ES-I3 (cell line): Measurements from ENCODE around the gene AUNIP.

Experiments
- H3K36me3 ChIP-seq: 2 replicates; pipeline ENCODE4 v1.6.1; 2013; ENCODE audit warnings: mild to moderate bottlenecking, low read length, control low read depth, moderate library complexity; ENCODE audit not compliant: insufficient read depth
- H3K4me1 ChIP-seq: 2 replicates; pipeline ENCODE4 v1.6.1; 2013; ENCODE audit warnings: mild to moderate bottlenecking, control low read depth, low read length; ENCODE audit not compliant: insufficient read depth
- H3K9ac ChIP-seq: 2 replicates; pipeline ENCODE4 v1.6.1; 2013; ENCODE audit warnings: low read depth, mild to moderate bottlenecking, low read length, moderate library complexity
- H3K9me3 ChIP-seq: 2 replicates; pipeline ENCODE4 v1.6.1; 2013; ENCODE audit warnings: mild to moderate bottlenecking, low read length, moderate library complexity; ENCODE audit not compliant: control insufficient read depth, insufficient read depth

Gene AUNIP

DNA sequence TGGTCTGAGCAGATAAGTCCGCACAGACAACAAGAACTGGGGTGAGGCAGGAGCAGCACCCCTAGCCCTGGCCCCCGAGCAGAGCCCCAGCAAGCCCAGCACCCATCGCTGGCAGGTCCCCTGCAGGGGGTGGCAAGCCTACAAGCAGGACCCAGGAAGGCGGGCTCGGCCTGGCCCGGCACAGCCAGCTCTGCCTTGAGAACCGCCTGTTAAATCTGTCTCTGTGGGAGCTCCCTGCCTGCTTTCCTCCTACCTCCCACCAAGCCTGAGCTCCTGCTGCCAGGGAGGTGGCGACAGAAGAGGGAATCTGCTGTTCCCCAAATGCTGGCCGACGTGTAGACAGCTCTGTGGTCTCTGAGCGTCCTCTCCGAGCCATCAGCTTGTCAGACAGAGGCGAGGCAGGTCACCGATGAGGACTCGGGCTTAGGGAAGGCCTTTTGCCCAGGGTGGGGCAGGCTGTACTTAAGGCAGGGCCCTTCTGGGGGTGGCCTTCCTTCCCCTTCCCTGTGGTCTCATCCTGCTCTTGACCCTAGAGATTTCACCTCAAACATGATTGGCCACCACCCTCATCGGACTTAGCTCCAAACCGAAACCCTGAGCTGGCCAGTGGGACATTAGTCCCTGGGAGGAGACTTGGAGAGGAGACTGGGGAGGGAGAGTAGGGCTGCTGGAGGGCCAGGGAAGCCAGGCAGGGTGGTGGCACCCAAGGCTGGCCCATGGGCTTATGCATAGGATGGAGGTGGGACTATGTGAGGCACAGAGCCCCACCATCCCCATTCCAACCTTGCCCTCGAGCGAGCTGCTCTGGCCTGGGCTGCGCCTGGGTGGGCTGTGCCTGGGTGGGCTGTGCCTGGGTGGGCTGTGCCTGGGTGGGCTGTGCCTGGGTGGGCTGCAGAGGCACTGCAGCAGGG lies 51.5 kb downstream of the AUNIP start:
- H3K4me1 ChIP-seq = peaks cover 4% of the 10 kb centered on the region; the same call in 1 of the 2 replicates
- no peak overlapping the region for H3K9ac ChIP-seq
- H3K9me3 ChIP-seq = no peaks in the 10 kb centered on the region
- peaks cover 11% of the 10 kb centered on the region; the same call in 1 of the 2 replicates for H3K36me3 ChIP-seq

DNA sequence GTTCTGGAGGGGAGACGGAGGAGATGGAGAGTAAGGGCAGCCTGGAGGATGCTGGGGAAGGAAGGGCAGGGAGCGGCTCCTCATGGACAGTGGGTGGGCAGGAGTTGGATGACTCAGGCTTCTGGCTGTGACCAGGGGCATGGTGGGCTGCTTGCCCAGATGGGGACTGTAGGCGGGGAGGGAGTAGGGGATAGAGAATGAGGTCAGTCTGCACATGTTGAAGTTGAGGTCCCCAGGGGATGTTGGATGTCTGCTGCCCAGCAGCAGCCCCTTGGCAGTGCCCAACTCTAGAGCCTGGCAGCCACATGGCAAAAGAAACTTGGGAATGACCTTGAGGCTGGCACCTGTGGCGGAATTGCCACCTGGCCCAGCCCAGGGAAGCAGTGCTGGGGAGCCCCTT lies 52.8 kb downstream of the AUNIP start:
- Histone ChIP-seq H3K4me1 (peaks cover 6% of the 10 kb centered on the region; the same call in 1 of the 2 replicates), H3K9me3 (no peaks in the 10 kb centered on the region), H3K36me3 (peaks cover 11% of the 10 kb centered on the region)

DNA sequence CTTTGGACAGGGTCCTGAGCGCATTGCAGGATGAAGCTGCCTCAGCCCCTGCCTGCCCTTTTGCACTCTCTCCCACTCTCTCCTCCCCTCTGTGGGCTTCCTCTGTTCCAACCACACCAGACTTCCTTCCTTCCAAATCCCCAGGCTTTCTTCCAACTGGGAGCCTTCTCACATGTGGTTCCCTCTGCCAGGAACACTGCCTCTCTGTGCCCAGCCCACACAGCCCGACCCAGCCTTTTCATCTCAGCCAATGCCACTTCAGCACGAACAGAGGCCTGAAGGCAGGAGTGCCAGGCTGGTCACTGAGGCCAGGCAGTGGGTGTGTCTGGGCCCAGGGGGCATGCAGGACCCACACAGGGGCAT lies 53.4 kb downstream of the AUNIP start:
- no peaks in the 10 kb centered on the region for H3K9me3 ChIP-seq
- peaks cover 11% of the 10 kb centered on the region for H3K36me3 ChIP-seq
- H3K9ac ChIP-seq = no peak overlapping the region
- H3K4me1 ChIP-seq = peaks cover 6% of the 10 kb centered on the region; the same call in 1 of the 2 replicates

More for the DNA sequence above, 52.8 kb downstream of the AUNIP start:
- H3K9ac ChIP-seq = no peak overlapping the region

DNA sequence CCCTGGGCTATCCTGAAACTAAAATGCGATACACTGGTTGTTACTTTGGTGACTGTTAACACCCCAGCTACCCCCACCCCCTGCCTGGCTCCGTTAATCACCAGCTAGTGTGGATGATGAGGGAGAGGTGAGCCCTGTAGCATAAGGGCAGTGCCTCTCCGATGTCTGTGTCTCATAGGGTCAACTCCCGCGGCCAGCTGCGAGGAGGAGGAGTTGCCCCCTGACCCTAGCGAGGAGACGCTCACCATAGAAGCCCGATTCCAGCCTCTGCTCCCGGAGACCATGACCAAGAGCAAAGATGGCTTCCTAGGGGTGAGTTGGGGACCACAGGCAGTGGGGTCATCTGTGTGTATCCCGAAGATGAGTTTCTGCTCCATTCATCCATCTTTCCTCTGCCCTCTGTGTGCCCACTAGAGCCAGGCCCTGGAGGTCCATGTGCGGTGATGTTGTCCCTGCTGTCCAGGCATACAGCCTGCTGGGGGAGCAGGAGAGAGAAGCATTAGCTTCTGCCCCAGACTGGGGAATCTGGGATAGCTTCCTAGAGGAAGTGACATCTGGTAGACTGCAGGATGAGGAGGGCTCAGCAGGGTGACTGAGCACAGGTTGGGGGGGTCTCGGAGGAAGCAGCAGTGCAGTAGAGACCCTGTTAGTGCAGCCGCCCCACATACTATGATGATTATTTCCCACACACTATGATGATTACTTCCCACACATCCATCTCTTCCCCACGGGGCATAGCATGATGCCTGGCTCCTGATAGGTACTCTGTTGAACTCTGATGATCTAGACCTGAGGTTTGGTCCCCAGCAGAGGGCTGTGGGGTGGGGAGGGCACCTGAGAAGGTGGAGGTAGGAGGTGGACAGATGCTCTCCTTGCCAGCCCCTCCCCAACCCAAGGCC lies 54.0 kb downstream of the AUNIP start:
- peaks cover 11% of the 10 kb centered on the region for H3K36me3 ChIP-seq
- H3K9ac ChIP-seq = no peak overlapping the region
- H3K4me1 ChIP-seq = peaks cover 6% of the 10 kb centered on the region; the same call in 1 of the 2 replicates
- no peaks in the 10 kb centered on the region for H3K9me3 ChIP-seq

DNA sequence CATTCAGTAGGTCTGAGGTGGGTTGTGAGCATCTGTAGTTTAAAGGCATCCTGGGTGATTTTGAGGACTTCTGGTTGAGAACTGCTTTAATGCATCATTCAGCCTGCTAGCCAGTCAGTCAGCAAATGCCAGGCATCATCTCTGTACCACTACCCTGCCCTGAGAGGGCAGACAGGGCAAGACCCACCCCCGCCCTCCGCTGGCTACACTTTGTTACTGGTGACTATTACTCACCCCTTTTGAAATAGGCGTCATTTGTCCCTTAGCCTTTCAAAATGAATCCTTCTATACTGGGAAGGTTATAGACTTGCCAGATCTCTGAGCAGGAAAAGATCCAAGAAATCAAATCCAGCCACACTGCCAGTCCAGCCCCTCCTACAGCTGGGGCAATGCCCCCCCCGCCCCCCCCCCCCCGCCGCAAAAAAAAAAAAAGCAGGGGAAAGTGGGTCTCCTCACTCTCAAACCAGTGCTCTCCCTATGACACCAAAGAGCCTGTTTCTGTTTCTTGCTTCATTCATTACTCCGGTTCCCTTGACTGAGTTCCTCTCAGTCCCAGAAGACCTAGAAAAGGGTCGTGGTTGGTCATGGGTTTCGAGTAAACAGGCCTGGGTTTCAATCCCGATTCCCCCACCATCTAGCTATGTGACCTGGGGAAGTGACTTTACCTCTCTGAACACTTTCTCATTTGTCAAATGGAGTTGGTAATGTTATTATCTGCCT lies 54.9 kb downstream of the AUNIP start:
- peaks cover 11% of the 10 kb centered on the region for H3K36me3 ChIP-seq
- no peaks in the 10 kb centered on the region for H3K9me3 ChIP-seq
- no peak overlapping the region for H3K9ac ChIP-seq
- H3K4me1 ChIP-seq = peaks cover 8% of the 10 kb centered on the region; the same call in 1 of the 2 replicates

DNA sequence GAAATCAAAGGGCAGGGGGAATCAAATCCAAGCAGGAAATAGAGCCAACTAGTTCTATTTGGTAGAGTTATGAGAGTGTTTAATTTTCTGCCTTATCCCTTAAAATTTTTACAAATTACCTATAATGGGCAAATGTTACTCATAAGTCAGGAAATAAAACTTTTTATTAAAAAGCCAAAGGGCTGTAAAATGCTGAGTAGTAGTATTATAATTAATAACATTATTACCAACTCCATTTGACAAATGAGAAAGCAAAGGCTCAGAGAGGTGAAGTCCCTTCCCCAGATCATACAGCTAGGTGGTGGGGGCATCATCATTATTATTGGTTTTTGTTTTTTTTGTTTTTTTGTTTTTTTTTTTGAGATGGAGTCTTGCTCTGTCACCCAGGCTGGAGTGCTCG lies 55.9 kb downstream of the AUNIP start:
- H3K9me3 ChIP-seq = no peaks in the 10 kb centered on the region
- no peak overlapping the region for H3K9ac ChIP-seq
- peaks cover 12% of the 10 kb centered on the region; the same call in 1 of the 2 replicates for H3K4me1 ChIP-seq
- H3K36me3 ChIP-seq = peaks cover 11% of the 10 kb centered on the region

DNA sequence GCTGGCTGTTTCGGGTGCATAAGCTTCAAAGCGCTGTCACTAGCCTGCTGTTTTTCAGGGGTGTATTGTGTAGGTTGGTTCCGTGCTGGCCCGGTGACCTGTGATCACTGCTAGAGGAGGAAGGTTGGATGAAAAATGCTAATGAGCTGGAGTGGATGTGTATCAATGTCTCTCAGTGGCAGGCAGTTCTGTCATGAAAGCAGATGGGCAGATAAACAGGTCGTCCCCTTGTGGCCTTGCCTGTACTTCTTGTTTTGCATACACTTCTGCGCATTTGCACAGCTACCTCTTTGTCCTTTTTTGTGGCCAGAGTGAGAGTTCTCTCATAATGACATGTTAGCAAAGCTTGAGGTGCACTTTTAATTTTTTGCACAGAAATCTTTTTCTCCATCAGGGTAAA lies 56.3 kb downstream of the AUNIP start:
- peaks cover 12% of the 10 kb centered on the region; the same call in 1 of the 2 replicates for H3K4me1 ChIP-seq
- peaks cover 11% of the 10 kb centered on the region for H3K36me3 ChIP-seq
- no peak overlapping the region for H3K9ac ChIP-seq
- no peaks in the 10 kb centered on the region for H3K9me3 ChIP-seq

DNA sequence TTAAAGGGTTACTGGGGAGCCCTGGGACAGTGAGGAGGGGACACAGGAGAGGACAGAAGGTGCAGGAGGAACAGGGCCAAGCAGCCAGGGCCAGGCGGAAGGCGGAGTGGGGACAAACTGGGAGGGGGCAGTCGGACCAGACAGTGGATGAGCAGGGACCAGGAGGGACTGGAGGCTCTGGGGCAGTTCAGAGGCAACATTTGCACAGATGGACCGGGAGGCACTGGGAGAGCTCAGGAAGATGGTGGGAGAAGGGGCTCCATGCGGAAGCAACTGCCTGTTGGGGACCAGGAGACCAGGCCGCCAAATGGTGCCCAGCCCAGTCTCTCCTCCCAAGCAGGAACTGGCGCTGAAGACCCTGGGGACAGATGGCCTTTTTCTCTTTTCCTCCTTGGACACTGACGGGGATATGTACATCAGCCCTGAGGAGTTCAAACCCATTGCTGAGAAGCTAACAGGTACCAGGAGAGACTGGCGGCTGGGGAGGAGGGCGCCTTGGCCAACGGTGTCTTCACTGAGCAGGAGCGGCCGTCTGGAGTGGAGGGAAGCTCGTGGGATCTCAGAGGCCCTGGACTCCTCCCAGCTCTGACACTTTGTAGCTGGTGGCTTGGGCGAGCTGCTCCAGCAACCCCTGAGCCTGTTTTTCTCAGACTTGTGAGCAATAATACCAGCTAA lies 58.4 kb downstream of the AUNIP start:
- H3K9ac ChIP-seq = peak overlapping the region; percentile 60
- peaks cover 4% of the 10 kb centered on the region for H3K36me3 ChIP-seq
- peaks cover 14% of the 10 kb centered on the region for H3K4me1 ChIP-seq
- no peaks in the 10 kb centered on the region for H3K9me3 ChIP-seq

DNA sequence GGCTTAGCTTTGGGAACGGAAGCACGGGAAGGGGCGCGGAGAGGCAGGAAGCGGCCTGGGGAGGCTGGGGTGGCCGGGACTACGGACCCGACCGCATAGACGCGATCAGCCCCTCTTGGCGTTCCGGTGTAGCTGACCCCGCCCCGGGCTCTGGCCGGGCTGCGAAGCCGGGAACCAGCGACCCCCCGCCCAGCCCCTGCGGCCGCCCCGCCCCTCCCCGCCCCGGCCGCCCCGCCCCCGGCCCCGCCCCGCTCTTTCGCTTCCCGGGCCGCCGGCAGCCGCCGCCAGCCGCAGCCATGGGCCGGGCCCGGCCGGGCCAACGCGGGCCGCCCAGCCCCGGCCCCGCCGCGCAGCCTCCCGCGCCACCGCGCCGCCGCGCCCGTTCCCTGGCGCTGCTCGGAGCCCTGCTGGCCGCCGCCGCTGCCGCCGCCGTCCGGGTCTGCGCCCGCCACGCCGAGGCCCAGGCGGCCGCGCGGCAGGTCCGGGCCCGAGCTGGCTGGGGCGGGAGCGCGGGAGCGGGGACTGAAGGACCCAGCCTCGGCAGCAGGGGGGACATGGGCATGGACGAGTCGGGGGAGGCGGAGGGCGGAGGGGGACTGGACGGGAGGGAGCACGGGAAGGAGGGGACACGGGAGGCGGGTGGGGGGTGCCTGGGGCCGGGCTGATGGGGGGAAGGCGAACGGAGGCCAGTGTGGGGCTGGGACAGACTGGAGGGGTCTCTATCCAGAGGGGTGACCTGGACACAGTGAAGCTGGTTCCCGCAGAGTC lies 59.1 kb downstream of the AUNIP start, which contains the start of gene SELENON:
TSS of gene SELENON (plus strand) at position 259 of the 768 bp plus-strand sequence. CDS start at position 297, 38 bp downstream.
- Histone ChIP-seq H3K36me3 (no peaks in the 10 kb centered on the region; the same call in 1 of the 2 replicates), H3K9me3 (no peaks in the 10 kb centered on the region), H3K4me1 (peaks cover 14% of the 10 kb centered on the region), H3K9ac (peak within 1 kb of the TSS; percentile 60)

DNA sequence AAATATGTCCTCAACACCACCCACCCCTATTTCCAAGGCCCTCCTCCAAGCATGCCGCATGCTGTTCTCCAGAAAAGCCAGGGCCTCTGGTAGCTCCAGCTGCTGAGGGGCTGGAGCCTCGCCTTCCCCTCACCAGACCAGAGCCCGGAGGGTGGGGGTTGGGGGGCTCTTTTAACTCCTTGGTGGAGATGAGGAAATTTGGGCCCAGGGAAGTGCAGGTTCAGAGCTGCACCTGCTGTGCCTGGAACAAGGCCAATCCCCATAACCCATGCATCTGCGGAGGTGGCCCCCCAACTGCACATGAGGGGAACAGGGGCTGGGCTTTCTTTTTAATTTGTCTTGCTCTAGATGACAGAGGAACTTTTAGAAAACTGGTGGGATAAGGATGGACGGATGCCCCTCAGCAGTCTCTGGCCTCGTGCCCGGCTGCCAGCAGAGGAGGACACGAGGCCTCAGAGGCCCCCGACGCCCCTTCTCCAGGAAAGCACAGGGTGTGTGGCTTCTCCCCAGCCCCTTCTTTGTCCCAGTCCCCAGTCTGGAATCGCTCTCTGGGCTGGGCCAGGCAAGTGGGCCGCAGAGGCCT lies 59.8 kb downstream of the AUNIP start:
- no peaks in the 10 kb centered on the region; the same call in 1 of the 2 replicates for H3K36me3 ChIP-seq
- peaks cover 14% of the 10 kb centered on the region for H3K4me1 ChIP-seq
- H3K9me3 ChIP-seq = no peaks in the 10 kb centered on the region
- H3K9ac ChIP-seq = peak overlapping the region; percentile 57; the same call in 1 of the 2 replicates

DNA sequence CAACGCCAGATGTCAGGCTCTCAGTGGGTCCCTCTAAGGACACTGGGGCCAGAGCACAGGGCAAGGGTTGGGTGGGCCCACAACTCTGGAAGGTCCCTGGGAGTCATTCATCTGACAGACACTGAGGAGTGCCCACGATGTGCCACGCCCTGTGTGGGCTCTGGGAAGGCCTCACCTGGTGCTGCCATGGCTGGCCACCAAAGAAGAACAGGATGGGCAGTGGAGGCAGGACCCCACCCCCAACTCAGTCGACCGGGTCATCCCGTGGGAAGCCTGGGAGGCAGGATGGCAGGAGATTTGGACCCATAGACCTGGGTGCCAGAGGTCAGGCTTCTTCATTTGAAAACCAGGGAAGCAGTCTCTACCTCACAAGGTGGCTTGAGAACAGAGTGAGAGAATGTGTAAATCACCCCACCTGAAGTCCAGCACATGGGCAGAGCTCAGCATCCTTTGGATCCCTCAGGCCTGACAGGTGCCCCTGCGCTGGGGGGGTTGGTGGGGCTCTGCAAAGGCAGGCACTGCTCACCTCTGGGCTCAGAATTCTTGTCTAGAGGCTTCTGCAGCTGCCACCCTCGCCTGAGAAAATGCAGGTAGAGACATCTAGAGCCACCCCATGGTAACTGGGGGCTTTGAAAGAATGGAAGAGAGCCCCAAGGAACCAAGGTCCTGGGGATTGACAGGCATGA lies 60.4 kb downstream of the AUNIP start:
- Histone ChIP-seq H3K36me3 (no peaks in the 10 kb centered on the region; the same call in 1 of the 2 replicates), H3K9ac (no peak overlapping the region), H3K9me3 (no peaks in the 10 kb centered on the region), H3K4me1 (peaks cover 14% of the 10 kb centered on the region)

DNA sequence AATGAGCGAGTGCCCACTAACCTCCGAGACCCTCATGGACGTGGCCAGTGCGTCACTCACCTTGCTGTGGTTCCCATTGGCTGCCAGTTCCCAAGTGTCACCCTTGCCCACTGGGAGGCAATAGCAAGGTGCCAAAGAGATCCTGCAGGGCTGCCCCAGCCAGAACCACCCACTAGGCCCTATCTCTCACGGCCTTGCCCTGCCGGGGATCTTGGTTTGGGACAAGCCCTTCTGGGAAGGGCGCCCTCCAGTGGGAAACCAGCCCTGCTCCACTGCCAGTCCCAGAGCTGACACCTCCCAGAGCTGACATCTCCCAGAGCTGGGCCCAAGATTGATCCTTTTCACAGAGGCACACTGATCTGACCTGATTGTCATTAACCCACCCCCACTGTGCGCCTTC lies 61.3 kb downstream of the AUNIP start:
- Histone ChIP-seq H3K9ac (no peak overlapping the region), H3K36me3 (no peaks in the 10 kb centered on the region; the same call in 1 of the 2 replicates), H3K4me1 (peaks cover 13% of the 10 kb centered on the region), H3K9me3 (no peaks in the 10 kb centered on the region)
